NCI-H2107 (cell line): Measurements from ENCODE around the gene PTPN1.
"Not testable (repeated sequence)": the region's sequence is repeated elsewhere in the genome, so short reads cannot be mapped to it uniquely, and the experiment has no call there.

Experiments
- DNase-seq: peaks from one replicate; lab custom pipeline; 2025; lab: John Stamatoyannopoulos, UW

The PTPN1 gene

DNA sequence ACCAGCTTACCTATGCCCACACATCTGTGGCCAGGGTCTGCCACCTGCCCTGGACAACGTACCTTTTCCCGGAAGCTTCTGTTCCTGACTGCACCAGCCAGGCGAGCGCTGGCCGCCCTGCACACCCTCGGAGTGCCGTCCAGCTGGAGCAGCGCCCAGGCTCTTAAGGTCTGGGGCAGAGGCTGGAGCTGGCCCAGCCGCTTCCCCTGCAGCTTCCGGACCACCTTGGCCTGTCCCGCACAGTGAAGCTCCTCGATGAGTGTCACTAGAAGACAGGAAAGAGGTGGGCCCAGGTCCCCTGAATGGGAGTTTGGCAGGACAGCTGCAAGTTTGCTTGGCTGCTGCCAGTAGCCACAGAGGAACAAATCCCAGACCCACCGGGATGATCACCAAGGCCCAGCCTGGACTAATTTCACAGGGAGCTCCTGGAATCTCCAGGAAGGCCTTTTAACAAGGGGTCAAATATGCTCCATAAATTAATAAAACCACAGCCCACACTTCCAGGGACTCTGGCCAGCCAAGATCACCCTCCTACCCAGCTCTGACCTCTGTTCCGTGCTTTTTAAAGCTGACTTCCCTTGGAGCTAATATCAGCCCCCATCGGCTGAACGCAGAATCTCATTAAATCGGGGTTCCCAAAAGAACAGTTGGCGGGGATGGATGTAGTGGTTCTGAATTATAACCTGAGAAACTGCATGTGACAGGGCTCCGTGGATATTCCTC lies 82.3 kb downstream of the PTPN1 start:
- no peak for DNase-seq

DNA sequence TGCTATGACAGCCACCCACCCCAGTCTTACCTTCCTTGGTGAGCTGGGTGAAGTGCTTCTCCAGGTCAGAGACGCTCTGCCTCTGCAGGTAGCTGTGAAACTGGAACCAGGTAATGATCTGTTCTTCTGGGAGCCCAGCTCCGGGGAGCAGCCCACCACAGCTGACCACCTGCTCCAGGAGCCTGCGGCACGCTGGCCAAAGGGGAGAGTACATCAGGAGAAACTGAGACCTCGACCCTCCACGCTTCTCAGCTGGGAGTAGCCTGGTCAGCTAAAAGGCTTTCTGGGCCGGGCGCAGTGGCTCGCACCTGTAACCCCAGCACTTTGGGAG lies 82.8 kb downstream of the PTPN1 start:
- no peak for DNase-seq

DNA sequence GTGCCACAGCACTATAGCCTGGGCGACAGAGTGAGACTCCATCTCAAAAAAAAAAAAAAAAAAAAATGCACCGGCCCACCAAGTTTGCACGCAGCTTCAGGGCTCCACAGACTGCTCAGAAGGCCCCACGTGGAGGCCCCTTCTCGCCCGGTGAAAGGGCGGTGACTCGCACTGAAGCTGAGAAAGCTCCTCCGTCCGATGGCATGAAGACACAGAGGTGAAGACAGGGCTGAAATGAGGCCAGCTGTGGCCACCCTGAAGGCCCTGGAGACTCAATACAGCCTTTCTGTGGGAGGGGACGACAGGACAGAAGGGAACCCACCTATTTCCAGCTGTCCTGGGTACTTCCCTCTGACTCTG lies 84.0 kb downstream of the PTPN1 start:
- DNase-seq: no peak

DNA sequence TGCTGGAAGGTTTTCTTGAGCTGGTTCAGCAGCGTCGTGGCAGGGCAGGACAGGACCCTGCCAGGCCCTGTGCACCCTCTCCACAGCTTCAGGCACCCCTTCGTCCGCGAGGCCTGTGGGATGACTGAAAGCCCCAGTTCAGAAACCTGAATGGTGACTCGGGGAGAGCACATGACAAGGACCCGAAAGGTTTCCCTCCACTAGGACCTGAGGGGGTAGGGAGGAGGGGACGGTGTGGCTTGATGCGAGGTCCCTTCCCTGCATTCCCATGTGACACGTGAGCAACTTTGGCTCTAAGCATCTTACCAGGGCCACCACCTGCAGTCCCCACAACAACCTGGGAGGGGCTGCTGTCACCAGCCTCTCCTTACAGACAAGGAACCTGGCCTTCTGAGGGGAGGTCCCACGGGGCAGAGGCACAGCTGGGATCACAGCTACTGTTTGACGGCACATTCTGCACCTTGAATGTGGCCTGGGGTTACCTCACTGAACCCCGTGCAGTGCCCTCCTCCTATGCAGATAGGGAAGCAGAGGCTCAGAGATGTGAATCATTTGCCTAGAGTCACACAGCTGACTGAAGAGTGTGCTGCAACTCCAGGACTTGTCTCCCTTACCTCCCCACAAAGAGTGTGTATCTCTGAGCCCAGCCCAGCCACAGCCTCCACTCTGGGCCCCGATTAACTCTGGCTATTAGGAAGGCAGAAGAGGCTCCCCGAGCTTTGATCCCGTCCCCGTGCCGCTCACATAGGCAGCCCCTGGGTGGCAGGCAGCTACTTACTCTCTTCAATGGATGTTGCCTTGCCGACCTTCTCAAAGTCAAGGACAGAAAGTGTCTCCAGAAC lies 84.6 kb downstream of the PTPN1 start:
- DNase-seq: no peak

DNA sequence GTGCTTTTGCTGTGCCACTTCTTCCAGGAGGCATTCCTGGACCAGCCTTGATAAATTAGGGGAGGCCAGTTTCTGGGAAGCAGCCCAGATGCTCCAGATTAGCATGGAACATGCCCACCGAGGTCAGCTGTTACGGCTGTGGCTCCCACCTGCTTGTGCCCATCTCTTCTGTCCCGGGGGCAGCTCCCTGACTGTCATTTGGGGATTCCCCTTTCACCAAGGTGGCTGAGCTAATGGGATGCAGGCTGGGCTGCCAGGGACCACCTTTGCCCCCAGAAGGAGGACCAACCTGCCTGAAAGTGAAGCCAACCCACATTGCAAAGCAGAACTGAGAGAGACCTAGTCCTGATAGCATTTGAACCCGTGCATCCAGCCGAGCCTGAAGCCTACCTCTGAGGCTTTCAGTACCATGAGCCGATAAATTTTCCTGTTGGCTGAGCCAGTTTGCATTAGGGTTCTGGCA lies 85.3 kb downstream of the PTPN1 start:
- no peak for DNase-seq

DNA sequence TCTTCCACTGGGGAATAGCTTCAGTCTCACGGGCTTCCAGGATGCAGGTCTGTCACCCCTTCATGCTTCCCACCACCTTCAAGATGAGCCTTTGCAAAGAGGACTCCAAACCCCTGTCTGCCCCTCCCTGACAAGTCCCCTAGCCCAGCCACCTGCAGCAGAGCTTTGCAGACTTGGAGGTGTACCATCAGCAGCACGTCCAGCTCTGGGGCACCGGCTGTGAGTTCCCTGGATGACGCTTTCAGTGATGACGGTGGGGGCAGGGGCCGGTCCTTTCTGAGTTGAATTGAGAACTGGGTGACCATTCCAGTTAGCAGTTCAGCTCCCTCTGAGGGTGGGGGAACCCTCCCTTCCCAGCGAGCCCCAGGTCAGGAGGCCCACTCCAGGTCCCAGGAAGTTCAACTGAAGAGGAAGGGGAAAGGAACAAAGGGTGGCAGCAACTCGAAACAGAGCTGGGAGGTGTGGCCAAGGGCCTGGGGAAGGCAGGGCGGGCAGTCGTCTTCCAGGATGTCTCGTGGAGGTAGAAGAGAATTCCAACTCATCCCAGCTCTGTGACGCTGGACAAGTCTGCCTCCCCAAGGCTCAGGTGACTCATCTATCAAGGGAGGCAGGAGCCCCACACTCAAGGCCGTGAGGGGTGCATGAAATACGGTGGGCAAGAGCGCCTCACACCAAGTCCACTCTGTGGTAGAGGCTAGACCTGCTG lies 86.0 kb downstream of the PTPN1 start:
- DNase-seq: no peak

DNA sequence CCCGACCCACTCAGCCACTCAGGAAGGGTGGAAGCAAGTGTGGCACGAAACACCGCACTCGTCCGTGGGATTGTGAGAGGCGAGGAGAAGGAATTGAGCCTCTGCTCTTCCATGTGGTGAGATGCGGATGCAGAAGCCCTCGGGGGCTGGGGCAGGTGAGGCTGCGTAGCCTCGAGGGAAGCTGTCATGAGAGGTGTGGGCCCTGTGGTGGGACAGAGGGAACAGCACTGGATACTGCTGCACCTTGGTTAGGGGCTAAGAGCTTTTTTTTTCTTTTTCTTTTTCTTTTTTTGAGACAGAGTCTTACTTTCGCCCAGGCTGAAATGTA lies 86.5 kb downstream of the PTPN1 start:
- DNase-seq: no peak

DNA sequence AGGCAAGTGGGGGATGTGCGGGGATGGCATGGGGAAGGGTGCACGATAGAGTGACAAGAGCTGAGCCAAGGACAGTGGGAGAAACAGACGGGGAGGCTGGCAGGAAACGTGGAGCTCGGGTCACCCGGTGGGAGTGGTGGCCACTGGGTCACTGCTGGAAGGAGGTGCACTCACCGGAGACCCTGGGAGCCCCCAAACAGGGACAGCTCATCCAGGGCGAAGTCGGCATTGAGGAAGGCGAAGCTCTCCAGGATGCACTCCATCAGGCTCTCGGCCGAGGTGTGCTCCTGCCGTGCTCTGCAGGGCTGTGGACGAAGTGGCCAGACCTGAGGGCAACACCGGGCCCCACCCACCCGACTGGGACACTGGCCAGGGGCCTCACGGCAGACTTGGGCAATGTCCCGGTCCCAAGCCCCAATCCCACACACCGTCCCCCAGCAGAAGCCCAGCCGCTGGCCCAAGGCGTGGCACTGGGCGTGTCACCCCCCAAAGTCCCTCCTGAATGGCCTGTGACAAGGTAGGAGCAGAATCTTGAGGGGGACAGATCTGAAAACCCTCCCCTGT lies 87.3 kb downstream of the PTPN1 start:
- DNase-seq: no peak

DNA sequence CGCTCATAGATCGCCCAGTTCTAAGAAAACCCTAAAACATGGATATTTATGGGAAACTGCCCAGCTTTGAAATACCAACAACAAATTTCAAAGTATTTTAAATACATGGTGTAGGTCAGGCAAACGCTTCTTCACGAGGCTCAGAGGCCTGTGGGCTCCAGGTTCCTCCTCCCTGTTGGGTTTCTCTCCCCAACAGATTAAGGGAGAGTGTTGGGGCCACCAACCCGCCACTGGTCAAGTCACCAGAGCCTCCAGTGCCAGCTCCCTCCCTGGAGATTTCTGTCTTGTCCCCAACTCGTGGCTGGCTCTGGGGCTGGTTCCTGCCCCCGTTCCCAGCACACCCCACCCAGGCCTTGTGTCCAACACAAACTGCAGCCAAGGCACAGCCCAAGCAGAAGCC lies 87.9 kb downstream of the PTPN1 start:
- no peak for DNase-seq

DNA sequence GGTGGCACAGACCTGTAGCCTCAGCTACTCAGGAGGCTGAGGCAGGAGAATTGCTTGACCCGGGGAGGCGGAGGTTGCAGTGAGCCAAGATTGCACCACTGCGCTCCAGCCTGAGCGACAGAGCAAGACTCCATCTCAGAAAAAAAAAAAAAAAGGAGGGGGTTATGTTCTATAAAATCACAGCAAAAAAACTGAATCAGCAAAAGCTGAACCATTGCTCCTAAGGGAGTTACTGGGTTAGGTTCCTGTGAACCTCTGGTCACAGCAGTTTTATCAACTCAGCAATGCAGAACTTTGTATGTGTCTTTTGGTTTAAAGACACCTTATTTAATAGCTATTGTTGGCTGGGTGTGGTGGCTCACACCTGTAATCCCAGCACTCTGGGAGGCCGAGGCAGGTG lies 88.6 kb downstream of the PTPN1 start:
- DNase-seq: not testable (repeated sequence)

DNA sequence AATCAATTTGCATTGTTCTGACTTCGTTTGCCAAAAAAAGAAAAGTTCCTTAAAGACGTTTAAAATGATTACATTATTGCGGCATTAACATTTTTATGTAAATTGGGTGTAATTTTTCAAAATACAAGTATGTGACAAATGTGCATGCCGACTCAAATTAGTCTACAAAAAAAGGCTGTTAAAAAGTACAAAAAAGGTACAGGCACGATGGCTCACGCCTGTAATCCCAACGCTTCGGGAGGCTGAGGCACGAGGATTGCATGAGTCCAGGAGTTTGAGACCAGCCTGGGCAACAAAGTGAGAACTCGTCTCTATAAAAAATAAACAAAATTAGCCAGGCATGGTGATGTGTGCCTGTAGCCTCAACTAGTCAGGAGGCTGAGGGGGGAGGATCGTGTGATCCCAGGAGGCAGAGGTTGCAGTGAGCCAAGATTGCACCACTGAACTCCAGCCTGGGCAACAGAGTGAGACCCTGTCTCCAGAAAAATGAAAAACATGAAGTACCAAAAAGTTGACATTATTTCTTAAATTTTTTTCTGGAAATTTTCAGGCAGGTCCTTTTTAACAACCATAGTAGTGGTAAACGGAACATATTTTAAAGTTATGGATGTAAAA lies 90.2 kb downstream of the PTPN1 start:
- DNase-seq: no peak

DNA sequence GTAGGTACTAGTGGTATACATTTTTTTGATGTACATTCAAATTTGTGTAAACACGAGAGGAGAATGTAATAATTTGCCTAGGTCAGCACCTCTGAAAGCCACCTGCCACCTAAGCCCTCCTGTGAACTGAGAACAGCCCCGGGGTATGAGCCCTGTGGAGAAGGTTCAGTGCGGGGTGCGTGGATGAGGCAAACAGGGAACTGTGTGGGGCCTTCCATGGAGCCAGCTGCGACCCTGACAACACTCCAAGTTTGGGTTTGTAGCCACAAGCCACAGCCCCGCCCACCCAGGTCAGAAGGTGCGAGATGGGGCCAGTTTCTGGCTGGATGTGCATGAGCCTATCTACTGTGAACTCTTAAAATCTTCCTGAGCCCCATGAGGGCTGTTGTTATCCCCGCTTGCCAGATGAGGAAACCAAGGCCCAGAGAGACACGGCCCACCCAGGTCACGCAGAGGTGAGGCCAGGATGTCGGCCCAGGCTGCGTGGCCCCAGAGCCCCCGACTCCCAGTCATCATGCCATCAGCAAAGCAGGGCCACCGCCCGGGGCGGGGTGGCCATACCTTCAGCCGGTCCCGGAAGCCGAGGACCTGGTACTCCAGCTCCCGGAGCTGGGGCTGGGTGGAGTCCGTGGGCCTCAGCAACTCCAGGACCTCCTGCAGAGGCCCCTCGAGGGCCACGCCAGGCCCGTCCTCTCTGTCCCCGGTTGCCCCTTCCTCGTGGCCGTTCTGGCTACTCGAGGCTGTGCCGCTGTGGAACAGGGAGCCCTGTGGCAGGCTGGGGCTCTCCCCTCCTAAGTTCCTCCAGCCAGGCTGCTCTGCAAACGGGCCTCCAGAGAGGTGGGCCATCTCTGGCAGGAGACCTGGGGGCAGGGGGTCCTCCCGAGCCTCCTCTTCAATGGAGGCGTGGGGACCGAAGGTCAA lies 91.6 kb downstream of the PTPN1 start:
- DNase-seq: no peak

DNA sequence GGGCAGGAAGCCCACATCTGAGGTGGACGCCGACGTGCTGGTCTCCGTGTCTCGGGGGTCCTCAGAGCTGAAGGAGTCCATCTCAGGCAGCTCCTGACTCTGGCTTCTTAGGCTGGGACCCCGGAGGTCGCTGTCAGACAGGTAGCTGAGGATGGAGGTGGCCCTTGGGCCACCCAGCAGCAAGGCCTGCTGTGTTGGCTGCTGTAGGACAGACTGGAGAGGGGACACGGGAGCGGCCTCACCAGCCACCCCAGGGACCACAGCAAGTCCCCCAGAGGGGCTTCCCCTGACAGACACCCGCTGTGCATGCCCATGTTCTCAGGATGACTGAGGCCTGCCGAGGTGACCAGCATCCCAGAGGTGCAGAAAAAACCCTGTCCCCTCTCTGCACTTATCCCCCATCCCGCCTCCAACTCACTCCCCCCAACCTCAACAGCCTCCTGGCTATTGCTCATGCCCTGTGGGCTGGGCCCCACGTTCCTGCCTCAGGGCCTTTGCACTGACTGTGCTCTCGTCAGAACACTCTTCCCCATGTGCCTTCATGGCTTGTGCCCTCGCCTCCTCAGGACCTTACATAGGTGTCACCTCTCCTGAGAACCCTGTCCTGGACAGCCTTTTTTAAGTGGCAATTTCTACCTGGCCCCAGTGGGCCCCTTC lies 92.4 kb downstream of the PTPN1 start:
- DNase-seq: no peak

DNA sequence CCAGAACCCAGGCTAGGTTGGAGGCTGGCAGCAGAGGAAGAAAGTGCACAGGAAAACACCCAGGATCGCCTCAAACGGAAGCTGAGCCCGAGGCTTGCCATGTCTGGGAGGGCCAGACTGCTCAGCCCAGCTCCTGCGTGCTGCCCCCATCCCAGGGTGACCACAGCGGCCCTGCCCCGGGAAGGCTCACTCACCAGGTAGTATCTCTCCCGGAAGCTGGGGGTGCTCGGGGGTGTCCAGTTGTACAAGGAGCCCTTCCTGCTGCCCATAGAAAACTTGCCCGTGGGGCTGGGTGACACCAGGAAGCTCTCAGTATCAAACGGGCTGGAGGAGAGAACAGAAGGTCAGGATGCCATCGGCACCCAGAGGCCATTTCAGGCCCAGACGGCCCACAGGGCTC lies 94.3 kb downstream of the PTPN1 start:
- DNase-seq: no peak

DNA sequence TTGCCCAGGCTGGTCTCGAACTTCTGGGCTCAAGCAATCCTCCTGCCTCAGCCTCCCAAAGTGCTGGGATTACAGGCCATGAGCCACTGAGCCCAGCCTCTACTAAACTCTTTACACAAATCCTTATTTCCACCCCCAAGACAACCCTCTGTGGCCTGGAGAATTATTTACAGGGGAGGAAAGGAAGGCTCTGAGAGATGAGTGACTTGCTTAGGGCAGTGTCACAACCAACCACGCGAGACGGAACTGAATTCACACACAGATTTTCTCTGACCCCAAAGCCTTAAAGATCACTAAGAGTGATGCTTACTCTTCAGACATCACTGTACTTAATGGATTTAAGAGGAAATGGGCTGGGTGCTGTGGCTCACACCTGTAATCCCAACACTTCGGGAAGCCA lies 95.0 kb downstream of the PTPN1 start:
- DNase-seq: no peak

DNA sequence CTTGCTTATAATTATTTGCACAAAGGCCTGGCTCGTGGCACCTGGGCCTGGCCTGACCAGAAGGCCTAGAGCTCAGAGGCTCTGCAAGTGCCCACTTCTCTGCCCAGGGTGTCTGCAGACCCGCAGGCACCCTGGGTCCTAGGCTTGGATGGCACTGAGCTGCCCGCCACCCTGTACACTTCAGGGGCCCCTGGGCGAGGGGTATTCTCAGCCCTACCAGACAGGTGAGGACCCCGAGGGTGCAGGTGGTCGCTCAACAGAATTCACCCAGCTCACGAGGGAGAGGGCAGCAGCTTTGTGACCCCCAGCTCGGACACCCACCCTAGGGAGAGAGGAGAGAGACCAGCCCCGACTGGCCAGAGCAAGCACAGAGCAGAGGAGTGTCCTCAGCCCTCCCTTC lies 97.3 kb downstream of the PTPN1 start:
- DNase-seq: no peak

DNA sequence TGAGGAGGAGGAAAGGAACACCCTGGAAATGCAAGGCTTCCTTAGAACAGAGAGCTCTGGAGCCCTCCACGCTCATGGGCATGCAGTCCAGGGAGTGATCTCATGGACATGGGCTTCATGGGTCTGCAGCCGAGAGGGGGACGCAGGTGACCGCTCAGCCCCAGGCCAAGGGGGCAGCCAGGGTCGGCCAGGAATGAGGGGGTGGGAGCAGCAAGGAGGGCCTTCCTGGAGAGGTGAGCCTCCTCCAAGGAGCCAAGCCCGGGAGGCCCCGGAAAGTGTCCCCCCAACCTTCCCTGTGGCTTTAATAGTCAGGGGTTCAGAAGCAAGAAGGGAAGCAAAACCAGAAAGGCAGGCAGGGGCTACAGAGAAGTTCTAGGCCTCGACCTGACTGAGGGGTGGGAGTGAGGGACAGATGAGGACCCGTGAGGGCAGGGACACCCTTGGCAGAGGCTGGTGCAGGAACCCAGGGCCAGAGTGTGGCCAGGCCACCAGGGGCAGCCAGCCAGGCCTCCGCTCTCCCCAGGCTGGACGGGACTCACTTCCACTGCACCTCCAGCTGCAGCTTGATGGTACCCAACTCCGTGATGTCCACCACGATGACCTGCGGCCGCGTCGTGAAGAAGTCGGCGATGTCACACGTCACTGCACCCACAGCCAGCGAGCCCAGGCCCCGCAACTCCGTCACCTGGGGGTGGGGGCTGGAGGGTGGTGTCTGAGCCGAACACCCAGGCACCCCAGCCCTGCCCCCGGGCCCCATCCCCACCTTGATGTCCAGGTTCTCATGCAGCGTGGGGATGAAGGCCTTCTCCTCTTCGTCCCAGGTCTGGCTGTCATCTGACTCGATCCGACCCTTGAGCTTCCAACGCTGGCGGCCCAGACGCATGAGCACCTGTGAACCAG lies 97.9 kb downstream of the PTPN1 start:
- DNase-seq: no peak

DNA sequence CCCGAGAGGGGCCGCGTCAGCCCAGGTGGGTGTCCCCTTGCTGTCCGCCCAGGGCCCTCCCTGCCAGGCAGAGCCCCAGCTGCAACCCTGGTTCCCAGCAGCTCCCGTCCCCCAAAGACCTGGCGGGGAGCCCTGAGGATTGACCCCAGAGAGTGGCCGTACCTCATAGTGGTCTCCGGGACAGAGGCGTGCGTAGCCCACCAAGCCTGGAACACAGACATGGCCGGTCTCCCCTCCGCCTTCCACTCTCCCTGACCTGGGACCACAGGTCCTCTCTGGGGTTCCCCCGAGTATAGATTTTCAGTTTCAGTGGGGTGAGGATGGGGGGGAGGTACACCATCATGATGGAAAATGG lies 98.5 kb downstream of the PTPN1 start:
- DNase-seq: no peak

DNA sequence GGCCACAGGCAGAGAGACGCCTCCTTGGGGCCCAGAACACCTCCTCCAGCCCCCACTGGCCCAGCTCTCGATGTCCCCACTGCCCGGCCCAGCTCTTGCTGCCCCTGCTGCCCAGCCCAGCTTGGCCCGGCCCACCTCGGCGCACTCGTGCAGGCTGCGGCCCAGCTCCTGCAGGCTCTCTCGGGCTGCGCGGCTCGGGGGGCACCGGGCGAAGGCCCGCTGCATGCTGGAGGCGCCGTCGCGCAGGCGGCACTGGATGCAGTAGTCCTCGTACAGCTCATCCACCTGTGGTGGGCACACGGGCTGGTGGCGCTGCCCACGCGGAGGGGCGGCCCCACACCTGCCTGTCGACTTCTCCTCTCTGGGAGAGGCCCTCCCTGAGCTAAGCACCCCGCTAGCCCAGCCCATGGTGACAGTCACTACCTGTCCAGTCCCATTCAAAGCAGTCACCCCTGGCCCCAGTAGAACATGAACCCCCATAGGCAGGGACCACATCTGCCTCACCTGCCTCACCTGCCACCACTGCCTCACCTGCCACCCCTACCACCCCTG lies 99.3 kb downstream of the PTPN1 start:
- no peak for DNase-seq
